ENCODE results near the gene TAS1R3. TPM values are rescaled to one million over a fixed set of nuclear protein-coding genes. Genes with fewer than 3 reads are reported as not detected.

TAS1R3 gene
- total and polyA plus RNA-seq, 5 experiments from 2014 or later = 0.10 to 3.0 (median 2.7) TPM; not detected in 2

GRCh38 chr1:1307261-1307922 lies 23.7 kb upstream of the TAS1R3 start:
- ATAC-seq (peak in 1 of 2 donors; percentile 2), DNase-seq (peak in 1 of 10 donors; percentile 12)
- Mint-ChIP-seq H3K27ac (peak overlapping the region in 9 of 10 donors; percentile 57 to 97 (median 84)), H3K36me3 (peaks cover 0 to 3% (median 0%) of the 10 kb centered on the region in 3 donors), H3K4me1 (peaks cover 6 to 26% (median 22%) of the 10 kb centered on the region in 4 donors), H3K9me3 (no peaks in the 10 kb centered on the region), H3K27me3 (no peaks in the 10 kb centered on the region), H3K4me3 (peak overlapping the region; percentile 82 to 90 (median 88))
- POLR2A ChIA-PET = interaction anchor here (1.0 to 1.1 kb wide), 2 partner anchors 66 to 132 kb away, joined by 3 to 4 read pairs; no protein-coding TSS in a partner anchor

GRCh38 chr1:1307923-1308755 lies 22.9 kb upstream of the TAS1R3 start, which contains the start of the genes ACAP3 and PUSL1:
Gene ACAP3 (minus strand): TSS chr1:1307930. CDS start chr1:1307815, 115 bp downstream.
Gene PUSL1 (plus strand): TSS chr1:1308597. CDS start chr1:1308644, 47 bp downstream.
- POLR2A ChIA-PET = interaction anchor here (1.4 to 2.1 kb wide), 2 partner anchors 17 to 24 kb away, joined by 3 to 6 read pairs; no protein-coding TSS in a partner anchor
- peak within 1 kb of the TSS; percentile 57 to 97 (median 91) for H3K27ac Mint-ChIP-seq
- ATAC-seq = peak; percentile 62 to 74

GRCh38 chr1:1308756-1309250 lies 22.3 kb upstream of the TAS1R3 start:
- Mint-ChIP-seq H3K4me1 (peaks cover 8 to 27% (median 22%) of the 10 kb centered on the region in 4 donors), H3K27ac (peak overlapping the region in 8 of 10 donors; percentile 40 to 93 (median 90)), H3K27me3 (no peaks in the 10 kb centered on the region), H3K4me3 (peak overlapping the region; percentile 78 to 93 (median 82)), H3K9me3 (no peaks in the 10 kb centered on the region), H3K36me3 (peaks cover 0 to 11% (median 1%) of the 10 kb centered on the region in 3 donors)
- no peak for ATAC-seq
- DNase-seq = no peak
- POLR2A ChIA-PET = interaction anchor here (0.9 to 2.1 kb wide), 3 partner anchors 17 to 63 kb away, joined by 3 to 6 read pairs (median 3); no protein-coding TSS in a partner anchor

More at GRCh38 chr1:1307923-1308755, 22.9 kb upstream of the TAS1R3 start, which contains the start of the genes ACAP3 and PUSL1:
- Mint-ChIP-seq H3K4me3 (peak within 1 kb of the TSS; percentile 82 to 93 (median 88)), H3K27me3 (no peaks in the 10 kb centered on the region), H3K36me3 (peaks cover 0 to 5% (median 0%) of the 10 kb centered on the region in 3 donors), H3K9me3 (no peaks in the 10 kb centered on the region), H3K4me1 (peaks cover 8 to 26% (median 22%) of the 10 kb centered on the region in 4 donors)
- peak; percentile 83 to 95 (median 91) for DNase-seq

- no peak for ATAC-seq
- no peak for DNase-seq
- Mint-ChIP-seq H3K4me1 (peaks cover 8 to 26% (median 22%) of the 10 kb centered on the region in 4 donors), H3K27me3 (no peaks in the 10 kb centered on the region), H3K9me3 (no peaks in the 10 kb centered on the region), H3K27ac (peak overlapping the region in 7 of 10 donors; percentile 24 to 86 (median 65)), H3K4me3 (peak overlapping the region; percentile 56 to 79 (median 70)), H3K36me3 (peaks cover 0 to 11% (median 1%) of the 10 kb centered on the region in 3 donors)
- POLR2A ChIA-PET = interaction anchor here (0.9 to 2.1 kb wide), 3 partner anchors 16 to 63 kb away, joined by 3 to 6 read pairs (median 3); no protein-coding TSS in a partner anchor
These were observed 21.6 kb upstream of the TAS1R3 start for GRCh38 chr1:1309251-1310108.

- Mint-ChIP-seq H3K4me3 (peak overlapping the region in 9 of 10 donors; percentile 10 to 79 (median 58)), H3K9me3 (no peaks in the 10 kb centered on the region), H3K27ac (peak overlapping the region in 3 of 10 donors; percentile 38 to 53 (median 40)), H3K4me1 (peaks cover 6 to 26% (median 21%) of the 10 kb centered on the region in 4 donors), H3K36me3 (peaks cover 0 to 14% (median 1%) of the 10 kb centered on the region in 3 donors), H3K27me3 (no peaks in the 10 kb centered on the region)
- ATAC-seq (no peak), DNase-seq (no peak)
- POLR2A ChIA-PET = interaction anchor here (0.9 to 2.1 kb wide), 3 partner anchors 16 to 62 kb away, joined by 3 to 6 read pairs (median 3); no protein-coding TSS in a partner anchor
These were observed 21.0 kb upstream of the TAS1R3 start for GRCh38 chr1:1310109-1310385.

- POLR2A ChIA-PET = interaction anchor here (0.9 to 2.6 kb wide), 3 partner anchors 15 to 89 kb away, joined by 3 to 7 read pairs (median 6); partner anchors contain the start of gene CCNL2
- no peak for DNase-seq
- Mint-ChIP-seq H3K4me1 (peaks cover 6 to 22% (median 15%) of the 10 kb centered on the region in 4 donors), H3K9me3 (no peaks in the 10 kb centered on the region), H3K27ac (peak overlapping the region in 6 of 10 donors; percentile 13 to 85 (median 63)), H3K36me3 (peaks cover 0 to 15% (median 1%) of the 10 kb centered on the region in 3 donors), H3K4me3 (peak overlapping the region in 7 of 10 donors; percentile 27 to 79 (median 57)), H3K27me3 (no peaks in the 10 kb centered on the region)
- ATAC-seq = no peak
These were observed 20.5 kb upstream of the TAS1R3 start for GRCh38 chr1:1310476-1311053.

- POLR2A ChIA-PET = interaction anchor here (0.9 to 2.6 kb wide), 3 partner anchors 14 to 88 kb away, joined by 3 to 7 read pairs (median 3); partner anchors contain the start of gene CCNL2
- H3K9me3 Mint-ChIP-seq = no peaks in the 10 kb centered on the region
- H3K27ac Mint-ChIP-seq = no peak overlapping the region
- H3K27me3 Mint-ChIP-seq = no peaks in the 10 kb centered on the region
- peaks cover 0 to 21% (median 1%) of the 10 kb centered on the region in 3 donors for H3K36me3 Mint-ChIP-seq
- no peak for DNase-seq
- H3K4me3 Mint-ChIP-seq = no peak overlapping the region
- peaks cover 2 to 14% (median 7%) of the 10 kb centered on the region in 4 donors for H3K4me1 Mint-ChIP-seq
- ATAC-seq = no peak
These were observed 19.7 kb upstream of the TAS1R3 start for GRCh38 chr1:1311107-1312104.

GRCh38 chr1:1312450-1313314 lies 18.4 kb upstream of the TAS1R3 start:
- peaks cover 0 to 6% (median 1%) of the 10 kb centered on the region in 4 donors for H3K4me1 Mint-ChIP-seq
- no peaks in the 10 kb centered on the region for H3K27me3 Mint-ChIP-seq
- ATAC-seq = no peak
- POLR2A ChIA-PET = interaction anchor here (2.6 kb wide), 1 partner anchor 87 kb away, joined by 7 read pairs; the partner anchor contains the start of gene CCNL2
- no peaks in the 10 kb centered on the region for H3K9me3 Mint-ChIP-seq
- peak overlapping the region in 2 of 10 donors; percentile 29 to 30 for H3K4me3 Mint-ChIP-seq
- peaks cover 0 to 30% (median 1%) of the 10 kb centered on the region in 3 donors for H3K36me3 Mint-ChIP-seq
- DNase-seq = no peak
- H3K27ac Mint-ChIP-seq = peak overlapping the region in 1 of 10 donors; percentile 59

GRCh38 chr1:1313500-1314236 lies 17.4 kb upstream of the TAS1R3 start:
- POLR2A ChIA-PET = interaction anchor here (0.6 to 1.1 kb wide), 2 partner anchors 8 to 130 kb away, joined by 3 to 4 read pairs; no protein-coding TSS in a partner anchor
- peak overlapping the region in 1 of 10 donors; percentile 27 for H3K27ac Mint-ChIP-seq
- H3K36me3 Mint-ChIP-seq = peaks cover 0 to 39% (median 1%) of the 10 kb centered on the region in 3 donors
- H3K4me1 Mint-ChIP-seq = peaks cover 0 to 6% (median 1%) of the 10 kb centered on the region in 4 donors
- DNase-seq = no peak
- no peak for ATAC-seq
- no peaks in the 10 kb centered on the region for H3K27me3 Mint-ChIP-seq
- H3K9me3 Mint-ChIP-seq = no peaks in the 10 kb centered on the region
- H3K4me3 Mint-ChIP-seq = peak overlapping the region in 1 of 10 donors; percentile 45
